WERI-Rb-1 (cell line): Measurements from ENCODE around the gene ANKRD6.

Source experiments
- DNase-seq: peaks from one replicate; pipeline ENCODE4 v3.0.0-alpha.2; 2020
- H3K27ac ChIP-seq: fragments of 250-450 bp; sonication (Bioruptor Pico); 2 replicates; pipeline ENCODE4 v1.5.1; 2020; ENCODE audit warnings: mild to moderate bottlenecking, moderate library complexity
- H3K27me3 ChIP-seq: fragments of 250-450 bp; sonication (Bioruptor Pico); 2 replicates; pipeline ENCODE4 v1.5.1; 2021; ENCODE audit warnings: mild to moderate bottlenecking, low read depth, moderate library complexity; ENCODE audit not compliant: insufficient read depth, severe bottlenecking
- H3K36me3 ChIP-seq: fragments of 250-450 bp; sonication (Bioruptor Pico); 2 replicates; pipeline ENCODE4 v1.5.1; 2020; ENCODE audit warnings: mild to moderate bottlenecking, moderate library complexity
- H3K4me3 ChIP-seq: 2 replicates; pipeline ENCODE4 v1.5.1; 2011; ENCODE audit warnings: low read depth, mild to moderate bottlenecking, control low read depth, low read length
- H3K9me3 ChIP-seq: fragments of 250-450 bp; sonication (Bioruptor Pico); 2 replicates; pipeline ENCODE4 v1.5.1; 2021; ENCODE audit warnings: mild to moderate bottlenecking, moderate library complexity; ENCODE audit not compliant: severe bottlenecking
- TF ChIP-seq, protein P1 (sequence below): IDR thresholded peaks from 2 replicates; pipeline ENCODE4 v1.5.1; 2011; ENCODE audit warnings: low read depth, mild to moderate bottlenecking, control low read depth, inconsistent platforms, low read length

ANKRD6 gene

DNA sequence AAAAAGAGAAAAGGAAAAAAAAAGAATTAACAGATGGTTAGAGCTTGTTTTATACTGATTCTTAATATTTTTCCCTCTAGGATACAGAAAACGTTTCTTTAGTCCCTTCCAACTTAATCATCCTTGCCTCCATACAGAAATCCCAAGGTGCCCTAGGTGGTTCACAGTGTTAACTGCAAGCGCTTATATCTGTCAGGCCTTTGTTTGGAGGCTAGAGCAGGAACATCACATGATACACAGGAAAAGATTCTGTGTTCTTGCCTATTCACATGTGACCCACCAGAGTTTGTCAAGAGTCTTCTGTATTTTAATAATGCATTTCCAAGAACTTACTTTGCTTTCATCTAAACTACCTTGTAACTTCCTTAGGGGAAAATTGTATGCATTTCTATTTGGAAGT, 31.3 kb downstream of the ANKRD6 start:
- TF ChIP-seq, protein P1, sequence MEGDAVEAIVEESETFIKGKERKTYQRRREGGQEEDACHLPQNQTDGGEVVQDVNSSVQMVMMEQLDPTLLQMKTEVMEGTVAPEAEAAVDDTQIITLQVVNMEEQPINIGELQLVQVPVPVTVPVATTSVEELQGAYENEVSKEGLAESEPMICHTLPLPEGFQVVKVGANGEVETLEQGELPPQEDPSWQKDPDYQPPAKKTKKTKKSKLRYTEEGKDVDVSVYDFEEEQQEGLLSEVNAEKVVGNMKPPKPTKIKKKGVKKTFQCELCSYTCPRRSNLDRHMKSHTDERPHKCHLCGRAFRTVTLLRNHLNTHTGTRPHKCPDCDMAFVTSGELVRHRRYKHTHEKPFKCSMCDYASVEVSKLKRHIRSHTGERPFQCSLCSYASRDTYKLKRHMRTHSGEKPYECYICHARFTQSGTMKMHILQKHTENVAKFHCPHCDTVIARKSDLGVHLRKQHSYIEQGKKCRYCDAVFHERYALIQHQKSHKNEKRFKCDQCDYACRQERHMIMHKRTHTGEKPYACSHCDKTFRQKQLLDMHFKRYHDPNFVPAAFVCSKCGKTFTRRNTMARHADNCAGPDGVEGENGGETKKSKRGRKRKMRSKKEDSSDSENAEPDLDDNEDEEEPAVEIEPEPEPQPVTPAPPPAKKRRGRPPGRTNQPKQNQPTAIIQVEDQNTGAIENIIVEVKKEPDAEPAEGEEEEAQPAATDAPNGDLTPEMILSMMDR: no peak
- DNase-seq: no peak
- Histone ChIP-seq H3K36me3 (no peaks in the 10 kb centered on the region), H3K27ac (no peak overlapping the region), H3K4me3 (no peak overlapping the region), H3K27me3 (no peaks in the 10 kb centered on the region), H3K9me3 (no peaks in the 10 kb centered on the region)

DNA sequence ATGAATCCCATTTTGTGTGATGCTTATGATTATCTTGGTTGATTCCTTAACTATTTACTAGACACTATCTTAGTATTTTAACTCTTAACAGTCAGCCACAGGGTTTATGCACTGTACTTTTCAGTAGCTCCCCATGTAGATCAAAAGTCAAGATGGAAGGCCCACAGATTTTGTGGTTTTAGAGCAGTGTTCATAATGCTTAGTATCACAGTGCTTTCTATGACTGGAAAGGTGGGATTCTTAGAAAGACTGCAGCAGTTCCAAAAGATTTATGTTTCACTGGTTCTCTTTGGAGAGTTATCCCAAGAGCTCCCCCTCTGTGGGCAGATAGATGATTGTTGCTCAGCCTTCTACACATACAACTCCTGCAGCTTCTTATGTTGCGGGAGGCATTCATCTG, 34.5 kb downstream of the ANKRD6 start:
- no peak overlapping the region for H3K4me3 ChIP-seq
- H3K36me3 ChIP-seq: no peaks in the 10 kb centered on the region
- H3K27ac ChIP-seq: no peak overlapping the region
- no peak for DNase-seq
- H3K27me3 ChIP-seq: no peaks in the 10 kb centered on the region
- no peaks in the 10 kb centered on the region for H3K9me3 ChIP-seq
- TF ChIP-seq, protein P1: no peak

DNA sequence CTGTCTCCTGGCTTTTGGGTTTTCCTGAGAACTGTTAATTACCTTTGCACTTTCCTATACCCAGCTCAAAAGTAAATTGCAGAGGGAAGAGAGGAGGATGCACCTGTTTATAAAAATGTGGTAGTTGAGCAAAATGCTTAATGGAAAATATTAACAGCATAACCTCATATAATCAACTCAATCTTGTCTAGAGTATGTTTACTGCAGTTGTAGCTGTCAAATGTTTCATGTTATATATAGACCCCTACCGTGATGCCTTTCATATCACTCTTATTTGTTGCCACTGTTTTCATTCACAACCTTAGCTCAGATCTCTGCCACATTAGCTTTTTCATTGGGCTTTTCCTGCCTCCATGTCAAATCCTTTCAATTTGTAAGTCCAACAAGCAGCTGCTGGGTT, 36.0 kb downstream of the ANKRD6 start:
- H3K36me3 ChIP-seq: no peaks in the 10 kb centered on the region
- H3K27me3 ChIP-seq: no peaks in the 10 kb centered on the region
- H3K27ac ChIP-seq: no peak overlapping the region
- TF ChIP-seq, protein P1: no peak
- H3K4me3 ChIP-seq: no peak overlapping the region
- no peaks in the 10 kb centered on the region for H3K9me3 ChIP-seq
- no peak for DNase-seq

DNA sequence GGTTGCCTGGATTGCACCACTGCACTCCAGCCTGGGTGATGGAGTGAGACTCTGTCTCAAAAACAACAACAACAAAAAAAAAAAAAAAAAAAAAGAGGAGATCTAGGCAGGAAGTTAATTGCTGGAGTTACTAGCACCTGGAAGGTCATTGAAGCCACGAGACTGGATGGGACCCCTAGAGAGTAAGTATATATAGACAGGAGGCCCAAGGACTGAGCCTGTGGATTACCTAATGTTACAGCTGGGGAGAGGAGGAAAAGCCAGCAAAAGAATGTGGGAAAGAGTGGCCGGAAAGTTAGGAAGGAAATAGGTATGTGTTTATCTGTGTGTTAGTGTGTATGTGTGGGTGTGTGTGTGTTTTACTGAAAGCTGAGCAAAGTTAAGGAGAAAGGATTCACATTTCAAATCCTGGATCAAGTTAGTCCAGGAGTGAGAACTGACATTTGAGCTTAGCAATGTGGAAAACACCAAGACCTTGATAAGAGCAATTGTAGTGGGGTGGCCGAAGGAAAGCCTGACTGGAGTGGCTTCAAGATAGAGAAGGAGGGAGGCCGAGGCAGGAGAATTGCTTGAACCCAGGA, 38.4 kb downstream of the ANKRD6 start:
- Histone ChIP-seq H3K36me3 (no peaks in the 10 kb centered on the region), H3K9me3 (no peaks in the 10 kb centered on the region), H3K4me3 (no peak overlapping the region), H3K27ac (no peak overlapping the region), H3K27me3 (no peaks in the 10 kb centered on the region)
- no peak for DNase-seq
- TF ChIP-seq, protein P1: no peak

DNA sequence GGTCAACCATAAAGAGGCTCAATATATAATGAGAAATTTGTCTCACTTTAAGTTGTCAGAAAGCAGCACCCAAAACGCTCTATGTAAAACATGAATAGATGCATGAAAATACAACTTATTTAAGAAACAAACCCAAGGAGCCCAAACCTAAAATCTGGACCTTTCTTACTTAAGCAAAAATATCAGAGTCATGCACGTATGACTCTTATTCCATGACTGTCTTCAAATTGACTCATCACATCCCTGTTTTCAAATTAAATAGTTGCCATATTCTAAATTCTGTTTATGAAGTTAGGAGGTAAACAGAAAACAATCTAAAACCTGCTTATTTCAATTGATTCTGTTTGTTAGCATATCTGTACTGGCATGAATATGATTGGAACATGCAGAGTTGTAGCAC, 42.1 kb downstream of the ANKRD6 start:
- Histone ChIP-seq H3K27me3 (no peaks in the 10 kb centered on the region), H3K4me3 (no peak overlapping the region), H3K9me3 (no peaks in the 10 kb centered on the region), H3K27ac (no peak overlapping the region), H3K36me3 (no peaks in the 10 kb centered on the region)
- TF ChIP-seq, protein P1: no peak
- DNase-seq: no peak

DNA sequence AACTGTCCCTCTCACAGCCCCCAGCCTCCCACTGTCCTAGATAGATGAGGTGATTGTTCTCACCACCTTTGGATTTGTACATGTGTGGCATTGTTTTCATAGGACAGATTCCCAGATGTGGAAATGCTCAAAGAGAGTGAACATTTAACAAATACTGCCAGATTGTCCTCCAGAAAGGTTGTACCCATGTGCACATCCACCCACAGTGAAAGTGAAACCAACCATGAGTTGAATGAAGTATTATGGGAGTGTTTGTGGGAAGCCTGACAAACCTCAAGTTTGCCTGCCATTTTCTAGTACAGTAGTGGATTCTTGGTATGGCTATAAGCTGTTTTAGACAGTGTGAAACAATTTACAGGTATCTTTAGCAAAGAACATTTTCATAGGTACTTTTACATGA, 42.7 kb downstream of the ANKRD6 start:
- Histone ChIP-seq H3K27me3 (no peaks in the 10 kb centered on the region), H3K36me3 (no peaks in the 10 kb centered on the region), H3K9me3 (no peaks in the 10 kb centered on the region), H3K27ac (no peak overlapping the region), H3K4me3 (no peak overlapping the region)
- DNase-seq: no peak
- TF ChIP-seq, protein P1: no peak
